HG02798 (cell line): ENCODE results near the gene TTI1.

ENCODE experiments used
- ATAC-seq: cut with Tn5 transposase; IDR thresholded peaks from one replicate; pipeline ENCODE4 v1.9.1; 2021; ENCODE audit warnings: mild to moderate bottlenecking; ENCODE audit not compliant: unreplicated experiment, poor library complexity

The TTI1 gene

GRCh38 chr20:38033330-38034107, at the start of gene TTI1, which contains the start of gene RPRD1B:
Gene TTI1, minus strand, starts transcription at chr20:38033456. Its CDS starts 19,640 bp downstream, at chr20:38013816.
Gene RPRD1B, plus strand, starts transcription at chr20:38033746. Its CDS starts 202 bp downstream, at chr20:38033948.
- peak; percentile 90 for ATAC-seq

- no peak for ATAC-seq
These were observed 49.6 kb upstream of the TTI1 start for GRCh38 chr20:38082894-38083293.

- no peak for ATAC-seq
These were observed 48.3 kb upstream of the TTI1 start for GRCh38 chr20:38081575-38081974.

- no peak for ATAC-seq
These were observed 46.1 kb upstream of the TTI1 start for GRCh38 chr20:38079353-38079752.

- no peak for ATAC-seq
These were observed 44.8 kb upstream of the TTI1 start for GRCh38 chr20:38078084-38078483.

- no peak for ATAC-seq
These were observed 43.3 kb upstream of the TTI1 start for GRCh38 chr20:38076548-38076947.

- no peak for ATAC-seq
These were observed 42.1 kb upstream of the TTI1 start for GRCh38 chr20:38075161-38075998.

- no peak for ATAC-seq
These were observed 40.2 kb upstream of the TTI1 start for GRCh38 chr20:38073307-38074071.

GRCh38 chr20:38072898-38073297, 39.6 kb upstream of the TTI1 start:
- no peak for ATAC-seq

- ATAC-seq, result no peak
These were observed 34.6 kb upstream of the TTI1 start for GRCh38 chr20:38067717-38068365.

- ATAC-seq, result no peak
These were observed 33.9 kb upstream of the TTI1 start for GRCh38 chr20:38066969-38067716.

GRCh38 chr20:38065764-38066375, 32.6 kb upstream of the TTI1 start:
- ATAC-seq, result no peak

GRCh38 chr20:38063911-38064530, 30.8 kb upstream of the TTI1 start:
- peak; percentile 53 for ATAC-seq

GRCh38 chr20:38062890-38063289, 29.6 kb upstream of the TTI1 start:
- no peak for ATAC-seq

- peak; percentile 37 for ATAC-seq
These were observed 27.9 kb upstream of the TTI1 start for GRCh38 chr20:38061109-38061508.

- no peak for ATAC-seq
These were observed 27.3 kb upstream of the TTI1 start for GRCh38 chr20:38060536-38060935.

GRCh38 chr20:38059832-38060231, 26.6 kb upstream of the TTI1 start:
- ATAC-seq, result no peak

GRCh38 chr20:38057351-38057972, 24.2 kb upstream of the TTI1 start:
- peak; percentile 70 for ATAC-seq
